Measurements from ENCODE around the gene SLC25A41.
A peak's percentile ranks its signal among the peaks of the same experiment; 100 is the strongest.

SLC25A41 gene

DNA sequence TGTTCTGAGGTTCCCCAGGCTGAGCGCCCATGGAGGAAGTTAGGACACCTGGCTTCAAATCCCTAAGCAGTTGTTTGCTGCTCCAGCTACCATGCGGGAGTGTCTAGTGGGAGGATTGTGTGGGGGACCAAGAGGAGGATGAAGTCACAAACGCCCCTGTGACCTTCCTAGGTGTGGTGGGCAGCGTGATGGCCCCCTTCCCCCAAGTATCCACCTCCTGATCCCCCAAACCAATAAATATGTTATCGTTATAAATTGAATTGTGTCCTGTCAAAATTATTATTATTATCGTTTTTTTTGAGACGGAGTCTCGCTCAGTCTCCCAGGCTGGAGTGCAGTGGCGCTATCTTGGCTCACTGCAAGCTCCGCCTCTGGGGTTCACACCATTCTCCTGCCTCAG lies at the start of gene SLC25A41:
TSS of gene SLC25A41 (minus strand) at position 101 of the 400 bp plus-strand sequence. CDS start at position 31, 70 bp downstream.
- DNase-seq: no peak

DNA sequence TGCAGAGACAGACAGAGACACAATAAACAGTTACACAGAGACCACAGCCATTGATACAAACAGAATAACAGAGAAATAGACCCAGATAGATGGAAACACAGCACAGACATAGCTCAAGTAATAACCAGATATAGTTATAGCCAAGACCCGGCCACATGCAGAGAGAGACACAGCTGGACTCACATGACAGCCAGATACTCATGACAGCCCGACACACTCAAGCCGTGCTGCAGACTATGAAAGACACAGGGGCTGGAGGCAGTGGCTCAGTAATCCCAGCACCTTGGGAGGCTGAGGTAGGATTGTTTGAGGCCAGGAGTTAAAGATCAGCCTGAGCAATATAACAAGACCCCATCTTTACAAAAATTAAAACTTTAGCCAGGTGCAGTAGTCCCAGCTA lies 49.7 kb upstream of the SLC25A41 start:
- DNase-seq: no peak

DNA sequence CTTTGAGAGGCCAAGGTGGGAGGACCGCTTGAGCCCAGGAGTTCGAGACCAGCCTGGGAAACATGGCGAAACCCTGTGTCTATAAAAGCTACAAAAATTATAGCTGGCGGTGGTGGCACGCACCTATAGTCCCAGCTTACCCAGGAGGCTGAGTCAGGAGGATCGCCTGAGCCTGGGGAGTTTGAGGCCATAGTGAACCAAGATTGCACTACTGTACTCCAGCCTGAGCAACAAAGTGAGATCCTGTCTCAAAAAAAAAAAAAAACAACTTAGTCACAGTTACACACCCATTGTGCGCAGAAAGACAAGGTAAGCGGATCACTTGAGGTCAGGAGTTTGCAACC lies 48.8 kb upstream of the SLC25A41 start:
- no peak for DNase-seq

DNA sequence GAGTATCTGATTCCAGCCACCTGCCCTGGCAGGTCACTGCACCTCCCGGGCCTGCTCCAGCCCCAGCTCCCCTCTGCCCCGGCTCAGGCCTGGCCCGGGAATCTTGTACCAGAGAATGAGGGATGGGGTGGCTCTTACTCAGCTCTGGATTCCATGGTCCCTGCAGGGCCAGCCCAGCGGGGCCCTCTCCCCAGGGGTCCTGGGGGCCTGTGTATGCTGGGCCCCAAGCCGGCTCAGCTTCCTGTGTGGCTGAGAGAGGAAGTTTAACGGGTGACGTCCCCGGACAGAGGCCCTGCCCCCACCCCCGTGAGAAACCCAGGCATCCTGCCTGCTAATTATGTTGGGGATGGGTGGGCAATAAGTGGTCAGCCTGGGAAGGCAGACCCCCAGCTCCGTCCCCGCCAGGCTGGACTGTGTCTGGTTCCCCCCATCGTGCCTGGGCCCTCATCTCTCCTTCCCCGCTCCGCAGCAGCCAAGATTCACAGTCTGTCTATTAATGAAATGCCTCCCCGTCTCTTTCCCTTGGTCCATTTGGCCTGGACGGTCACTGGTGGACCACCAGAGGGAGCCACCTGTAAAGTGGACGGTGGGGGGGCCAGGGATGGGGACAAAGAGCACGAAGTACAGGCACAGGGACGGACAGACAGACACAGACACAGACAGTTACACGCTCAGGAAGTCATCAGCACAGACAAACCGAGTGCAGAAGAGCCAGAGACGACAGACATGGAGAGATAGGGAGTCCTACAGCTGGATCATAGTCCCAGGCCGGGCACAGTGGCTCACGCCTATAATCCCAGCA lies 48.2 kb upstream of the SLC25A41 start, which contains the start of gene DENND1C:
TSS of gene DENND1C (minus strand) at position 247 of the 802 bp plus-strand sequence. CDS start at position 155, 92 bp downstream.
- DNase-seq: peak; percentile 47

DNA sequence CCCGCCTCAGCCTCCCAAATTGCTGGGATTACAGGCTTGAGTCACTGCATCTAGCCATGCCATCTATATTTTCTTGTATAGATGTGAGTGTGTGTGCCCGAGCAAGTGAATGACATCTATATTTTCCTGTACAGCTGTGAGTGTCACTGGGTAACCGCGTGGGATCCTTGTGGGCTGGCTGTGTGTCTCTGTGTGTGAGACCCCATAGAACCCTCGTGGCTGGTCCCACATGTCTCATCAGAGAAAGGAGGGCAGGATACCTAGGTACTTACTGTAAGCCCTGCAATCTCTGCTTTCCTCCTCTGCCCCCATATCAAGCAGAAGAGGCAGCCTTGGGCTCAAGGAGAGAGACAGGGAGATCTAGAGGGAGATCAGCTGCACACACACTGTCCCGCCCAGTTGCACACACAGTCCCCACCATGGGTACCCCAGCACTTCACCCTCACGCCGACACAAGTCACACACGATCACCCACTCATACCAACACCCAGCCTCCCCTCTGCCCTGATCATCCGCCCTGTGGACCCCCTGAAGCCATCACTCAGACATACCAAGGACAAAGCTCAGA lies 47.4 kb upstream of the SLC25A41 start:
- DNase-seq: no peak

DNA sequence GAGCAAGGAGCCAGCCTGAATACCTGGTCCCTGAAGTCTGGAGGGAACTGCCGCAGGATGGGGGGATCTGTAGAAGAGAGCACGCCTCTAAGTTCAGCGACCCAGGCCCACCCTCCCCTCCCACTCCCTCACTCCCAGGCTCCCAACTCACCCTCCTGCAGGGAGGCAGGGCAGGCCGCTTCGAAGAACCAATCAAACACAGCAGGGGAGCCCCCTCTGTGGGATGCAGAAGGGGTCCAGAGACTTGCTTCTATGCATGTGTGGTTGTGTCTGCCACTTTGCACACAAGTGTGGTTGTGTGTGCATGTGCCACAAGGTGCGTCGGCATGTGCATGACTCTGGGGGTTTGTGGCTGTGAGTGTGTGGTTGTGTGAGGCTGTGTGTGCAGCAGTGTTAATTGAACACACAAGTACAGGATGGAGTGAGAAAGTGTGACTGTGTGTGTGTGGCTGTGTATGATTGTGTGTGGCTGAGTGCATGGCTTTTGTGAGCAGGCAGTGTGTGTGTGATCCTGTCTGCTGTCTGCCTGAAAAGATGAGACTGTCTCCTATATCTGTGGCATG lies 46.4 kb upstream of the SLC25A41 start:
- DNase-seq: no peak

DNA sequence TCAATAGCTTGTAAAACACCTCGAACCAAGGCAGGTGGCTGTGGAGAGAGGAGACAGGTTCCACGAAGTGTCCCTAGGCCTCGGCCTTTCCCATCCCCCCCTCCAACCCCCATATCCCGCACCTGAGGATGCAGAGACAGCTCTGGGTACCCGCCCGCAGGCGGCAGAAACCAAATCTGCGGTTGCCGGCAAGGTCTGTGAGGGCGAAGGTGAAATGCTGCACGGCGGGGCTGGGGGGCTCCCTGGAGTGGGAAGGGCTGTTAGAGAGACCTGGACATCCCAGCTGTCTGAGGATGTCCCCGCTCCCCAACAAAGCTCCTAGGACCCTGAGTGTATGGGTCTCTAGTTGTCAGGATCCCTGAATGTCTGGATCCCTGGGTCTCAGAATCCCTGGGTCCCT lies 45.3 kb upstream of the SLC25A41 start:
- no peak for DNase-seq

DNA sequence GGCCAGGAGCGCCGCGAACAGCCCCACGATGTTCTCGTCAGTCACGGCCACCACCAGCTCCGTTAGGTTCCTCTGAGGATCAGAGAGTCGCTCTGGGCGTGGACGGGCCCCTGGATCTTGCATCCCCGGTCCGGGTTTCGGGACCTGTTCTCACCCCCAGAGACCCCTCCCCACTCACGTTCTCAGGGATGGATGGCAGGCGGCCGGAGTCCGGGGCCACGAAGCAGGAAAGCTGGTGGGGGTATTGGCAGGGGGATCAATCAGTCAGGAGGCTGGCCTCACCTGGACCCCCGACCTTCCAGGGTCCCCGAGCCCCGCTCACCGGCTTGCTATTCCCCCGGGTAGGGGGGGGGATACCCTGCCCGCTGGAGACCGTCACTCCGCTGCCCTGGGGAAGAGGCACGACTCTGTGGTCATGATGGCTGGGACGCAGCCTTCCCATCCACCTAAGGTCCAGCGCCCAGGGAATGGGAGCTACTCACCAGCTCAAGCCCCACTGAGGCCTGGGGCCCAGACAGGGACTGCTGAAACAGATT lies 43.4 kb upstream of the SLC25A41 start:
- no peak for DNase-seq

DNA sequence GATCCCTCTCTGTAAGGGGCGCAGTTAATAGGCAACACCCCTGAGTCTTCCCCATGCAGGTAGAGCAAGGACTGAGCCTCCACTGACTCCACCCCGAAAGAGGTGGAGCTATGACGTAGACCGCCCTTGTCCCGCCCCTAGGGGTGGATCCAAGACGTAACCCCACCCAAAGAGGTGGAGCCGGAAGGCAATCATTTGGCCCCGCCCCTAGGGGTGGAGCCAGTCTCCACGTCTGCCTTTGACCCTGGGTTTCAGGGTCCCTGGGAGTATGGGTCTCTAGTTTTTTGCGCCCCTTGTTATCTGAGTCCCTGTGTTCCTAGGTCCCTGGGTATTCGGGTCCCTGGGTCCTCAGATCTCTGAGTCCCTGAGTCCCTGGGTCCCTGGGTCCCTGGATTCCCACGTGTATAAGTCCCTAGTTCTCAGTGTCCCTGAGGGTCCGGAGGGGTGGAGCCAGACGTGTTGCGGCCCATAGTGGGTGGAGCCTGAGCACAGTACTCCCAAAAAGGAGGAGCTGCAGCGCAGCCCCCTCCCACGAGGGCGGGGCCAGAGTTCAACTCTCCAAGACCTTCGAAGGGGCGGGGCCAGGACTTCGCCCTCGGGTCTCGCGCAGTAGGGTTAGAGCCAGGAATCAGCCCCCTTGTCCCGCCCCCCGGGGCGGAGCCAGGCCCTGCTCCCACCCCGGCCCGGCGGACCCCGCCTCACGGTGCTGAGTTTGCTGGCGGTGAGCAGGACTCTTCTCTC lies 42.8 kb upstream of the SLC25A41 start:
- DNase-seq: no peak

DNA sequence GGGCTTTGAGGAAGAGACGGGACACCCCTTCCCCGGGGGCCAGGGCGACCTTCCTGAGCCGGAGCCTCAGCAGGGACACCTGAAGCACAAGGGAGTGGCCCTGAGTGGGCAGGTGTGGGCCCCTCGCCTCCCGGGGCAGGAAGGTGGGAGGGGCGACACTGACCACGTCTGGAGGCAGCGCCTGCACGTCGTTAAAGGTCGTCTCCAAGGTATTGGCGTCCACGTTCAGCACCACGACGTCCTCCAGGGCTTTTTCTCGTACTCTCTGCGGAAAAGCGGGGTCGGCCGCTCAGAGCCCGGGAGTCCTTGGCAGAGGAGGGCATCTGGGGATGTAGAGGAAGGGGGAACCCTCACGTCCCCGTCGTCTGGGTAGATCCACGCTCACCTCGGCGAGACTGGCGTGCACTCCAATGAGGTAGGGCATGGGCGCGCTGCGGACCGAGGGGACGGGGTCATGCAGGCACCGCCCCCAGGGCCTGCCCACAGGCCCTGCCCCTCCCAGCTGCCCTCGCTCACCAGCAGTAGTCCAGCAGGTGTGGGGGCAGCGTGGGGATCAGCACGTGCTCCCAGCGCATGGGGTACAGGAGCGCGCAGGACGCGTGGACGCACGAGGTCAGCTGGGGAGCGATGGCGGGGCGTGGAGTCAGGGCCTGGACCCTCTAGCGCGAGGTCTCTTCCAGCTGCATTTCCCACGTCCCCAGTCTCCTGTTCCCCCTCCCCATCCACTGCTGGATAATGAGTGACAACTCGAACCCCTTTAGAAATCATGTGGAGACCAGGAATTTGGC lies 42.0 kb upstream of the SLC25A41 start:
- DNase-seq: no peak

DNA sequence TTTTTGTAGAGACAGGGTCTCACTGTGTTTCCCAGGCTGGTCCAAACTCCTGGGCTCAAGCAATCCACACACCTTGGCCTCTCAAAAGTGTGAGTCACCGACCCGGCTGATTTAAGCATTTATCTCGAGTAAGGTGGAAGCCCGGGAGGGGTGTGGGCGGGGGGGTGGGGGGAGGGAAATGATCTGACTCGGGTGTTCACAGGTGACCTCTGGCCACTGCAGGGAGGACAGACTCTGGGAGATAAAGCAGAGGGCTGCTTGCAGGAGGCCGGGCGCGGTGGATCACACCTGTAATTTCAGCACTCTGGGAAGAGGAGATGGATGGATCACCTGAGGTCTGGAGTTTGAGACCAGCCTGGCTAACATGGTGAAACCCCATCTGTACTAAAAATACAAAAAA lies 40.1 kb upstream of the SLC25A41 start:
- DNase-seq: no peak

DNA sequence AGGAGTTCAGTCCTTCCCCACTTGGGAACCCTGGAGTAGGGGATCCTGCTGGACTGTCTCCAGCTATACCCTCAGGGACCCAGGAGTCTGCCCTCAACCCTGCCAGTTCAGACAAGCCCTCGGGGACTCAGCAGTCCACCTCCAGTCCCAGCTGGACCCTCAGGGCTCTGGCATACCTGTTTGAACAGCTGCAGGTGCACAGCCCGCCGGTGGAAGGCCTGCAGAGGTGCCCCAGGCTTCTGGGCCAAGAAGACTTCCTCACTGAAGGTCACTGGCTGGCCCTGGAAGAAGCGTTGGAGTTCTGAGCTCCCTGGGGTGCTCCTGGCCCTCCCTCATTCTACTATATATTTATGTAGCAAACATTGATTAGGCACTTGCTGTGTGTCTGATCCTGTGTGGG lies 39.1 kb upstream of the SLC25A41 start:
- no peak for DNase-seq

DNA sequence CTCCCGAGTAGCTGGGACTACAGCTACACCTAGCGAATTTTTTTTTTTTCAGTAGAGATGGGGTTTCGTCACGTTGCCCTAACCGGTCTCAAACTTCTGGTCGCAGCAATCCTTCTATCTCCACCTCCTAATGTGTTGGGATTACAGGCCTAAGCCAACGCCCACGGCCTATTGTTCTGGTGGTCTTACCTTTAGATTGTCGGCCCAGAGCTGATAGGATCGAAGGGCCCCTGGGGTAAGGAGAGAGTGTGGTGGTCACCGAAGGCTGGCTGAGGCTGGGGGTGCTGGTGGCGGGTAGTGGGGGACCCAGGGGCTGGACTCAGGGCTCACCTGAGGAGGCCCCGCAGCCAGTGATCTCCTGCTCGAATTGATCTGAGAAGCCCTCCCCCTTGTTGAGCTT lies 37.5 kb upstream of the SLC25A41 start:
- no peak for DNase-seq

DNA sequence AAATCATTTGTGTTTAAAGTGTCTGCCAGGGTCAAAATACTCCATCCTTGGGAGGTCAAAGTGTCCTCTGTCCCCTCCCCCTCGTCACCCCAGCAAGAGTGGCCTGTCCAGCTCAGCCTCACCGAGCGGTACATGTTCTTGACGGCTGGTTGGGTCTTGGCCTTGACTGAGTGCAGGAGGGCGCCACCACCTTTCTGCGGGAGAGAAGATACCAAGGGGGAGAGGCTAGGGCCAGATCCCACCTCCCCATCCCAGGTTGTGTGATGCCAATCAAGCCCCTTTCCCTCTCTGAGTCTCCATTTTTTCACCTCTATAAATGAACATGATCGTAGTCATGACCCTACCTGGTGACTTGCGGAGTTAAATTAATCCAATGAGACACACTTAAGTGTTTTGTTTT lies 36.6 kb upstream of the SLC25A41 start:
- DNase-seq: no peak

DNA sequence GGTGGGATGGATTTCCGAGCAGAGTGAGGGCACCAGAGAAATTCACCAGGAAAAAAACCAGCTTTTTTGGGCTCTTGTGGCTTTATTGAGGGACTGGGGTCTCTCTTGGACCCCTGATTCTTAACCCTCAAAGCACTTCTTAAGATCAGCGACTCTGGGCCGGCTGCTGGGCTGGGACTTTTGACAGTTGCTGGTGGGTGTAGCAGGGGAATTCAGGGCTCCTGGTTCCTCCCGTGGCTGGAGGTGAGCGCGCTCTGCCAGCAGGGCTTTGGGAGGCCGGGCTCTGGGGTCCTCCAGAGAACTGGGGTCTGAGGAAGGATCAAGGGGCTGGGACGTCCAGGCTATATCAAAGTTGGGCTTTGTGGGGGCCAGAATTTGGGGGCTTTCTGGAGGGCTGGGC lies 33.8 kb upstream of the SLC25A41 start:
- no peak for DNase-seq

DNA sequence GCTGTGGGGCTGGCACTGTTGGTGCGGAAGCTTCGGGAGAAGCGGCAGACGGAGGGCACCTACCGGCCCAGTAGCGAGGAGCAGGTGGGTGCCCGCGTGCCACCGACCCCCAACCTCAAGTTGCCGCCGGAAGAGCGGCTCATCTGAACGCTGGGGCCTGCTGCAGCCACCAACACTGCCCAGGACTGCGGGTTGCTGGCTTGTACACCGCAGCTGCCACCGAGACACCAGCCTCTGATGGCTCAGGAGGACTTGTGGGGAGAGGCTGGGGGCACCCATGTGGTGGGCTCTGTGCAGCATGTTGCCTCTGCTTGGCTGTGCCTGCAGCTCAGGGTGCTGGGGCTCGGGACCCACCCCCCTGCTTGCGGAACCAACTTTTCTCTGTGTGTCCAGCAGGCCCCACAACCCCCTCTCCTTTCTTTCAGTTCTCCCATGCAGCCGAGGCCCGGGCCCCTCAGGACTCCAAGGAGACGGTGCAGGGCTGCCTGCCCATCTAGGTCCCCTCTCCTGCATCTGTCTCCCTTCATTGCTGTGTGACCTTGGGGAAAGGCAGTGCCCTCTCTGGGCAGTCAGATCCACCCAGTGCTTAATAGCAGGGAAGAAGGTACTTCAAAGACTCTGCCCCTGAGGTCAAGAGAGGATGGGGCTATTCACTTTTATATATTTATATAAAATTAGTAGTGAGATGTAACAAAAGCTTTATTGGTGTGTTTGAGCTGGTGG lies 33.1 kb upstream of the SLC25A41 start:
- no peak for DNase-seq

DNA sequence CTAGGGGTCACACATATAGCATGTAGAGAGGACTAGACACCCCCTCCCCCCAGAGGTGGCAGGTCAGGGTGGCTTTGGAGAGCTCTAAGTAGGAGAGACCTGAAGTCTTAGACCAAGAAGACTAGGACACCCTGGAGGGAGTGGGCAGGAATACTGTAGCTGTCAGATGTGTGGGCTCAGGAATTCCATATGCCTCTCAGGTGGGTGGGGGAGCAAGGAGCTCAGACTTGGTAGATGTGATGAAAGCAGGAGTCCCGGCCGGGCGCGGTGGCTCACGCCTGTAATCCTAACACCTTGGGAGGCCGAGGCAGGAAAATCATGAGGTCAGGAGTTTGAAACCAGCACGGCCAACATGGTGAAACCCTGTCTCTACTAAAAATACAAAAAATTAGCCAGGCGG lies 32.1 kb upstream of the SLC25A41 start:
- DNase-seq: no peak

DNA sequence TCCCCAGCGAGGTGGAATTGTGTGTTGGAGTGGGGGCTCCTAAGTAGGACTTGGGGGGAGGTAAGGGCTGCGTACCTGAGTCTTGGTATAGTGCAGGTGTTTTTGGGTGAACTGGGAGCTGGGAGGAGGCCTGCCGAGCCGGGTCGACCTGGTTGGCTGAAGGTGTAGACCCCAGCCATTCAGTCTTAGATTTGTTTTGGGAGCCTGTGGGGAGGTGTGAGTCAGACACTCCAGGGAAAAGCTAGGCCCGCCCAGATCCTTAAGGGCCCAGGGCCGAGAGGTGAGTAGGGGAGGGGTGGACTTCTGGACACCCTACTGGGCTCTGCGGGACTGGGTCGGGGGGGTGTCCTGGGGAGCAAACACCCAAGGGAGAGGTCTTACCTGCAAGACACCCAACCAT lies 31.4 kb upstream of the SLC25A41 start:
- no peak for DNase-seq

DNA sequence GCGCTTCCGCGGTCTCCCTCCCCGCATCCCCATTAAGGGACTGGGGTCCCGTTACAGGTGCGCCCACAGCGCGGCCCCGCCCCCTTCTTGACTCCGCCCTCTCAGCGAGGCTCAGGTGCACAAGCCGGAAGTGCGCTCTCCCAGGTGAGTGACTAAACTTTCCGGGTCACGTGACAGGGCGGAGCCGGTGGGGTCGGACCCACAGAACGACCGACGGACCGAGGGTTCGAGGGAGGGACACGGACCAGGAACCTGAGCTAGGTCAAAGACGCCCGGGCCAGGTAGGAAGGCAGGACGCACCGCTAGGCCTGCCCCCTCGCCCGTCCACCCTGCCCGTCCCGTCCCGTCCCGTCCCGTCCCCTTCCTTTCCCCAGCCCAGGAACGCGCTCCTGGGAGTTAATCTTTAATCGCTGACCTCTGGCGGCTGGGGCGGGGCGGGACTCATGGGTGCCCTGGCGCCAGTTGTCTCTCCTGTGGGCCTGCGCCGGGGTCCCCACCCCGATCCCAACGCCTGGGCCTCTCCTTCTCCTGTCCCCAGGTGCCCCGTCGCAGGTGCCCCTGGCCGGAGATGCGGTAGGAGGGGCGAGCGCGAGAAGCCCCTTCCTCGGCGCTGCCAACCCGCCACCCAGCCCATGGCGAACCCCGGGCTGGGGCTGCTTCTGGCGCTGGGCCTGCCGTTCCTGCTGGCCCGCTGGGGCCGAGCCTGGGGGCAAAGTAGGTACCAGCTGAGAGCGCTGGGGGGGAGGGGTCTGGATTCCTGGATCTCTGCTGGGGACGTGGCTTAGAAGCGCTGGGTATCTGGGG lies 30.7 kb upstream of the SLC25A41 start, which contains the start of gene CRB3:
TSS of gene CRB3 (plus strand) at position 202 of the 804 bp plus-strand sequence. CDS start at position 633, 431 bp downstream.
- DNase-seq: no peak

DNA sequence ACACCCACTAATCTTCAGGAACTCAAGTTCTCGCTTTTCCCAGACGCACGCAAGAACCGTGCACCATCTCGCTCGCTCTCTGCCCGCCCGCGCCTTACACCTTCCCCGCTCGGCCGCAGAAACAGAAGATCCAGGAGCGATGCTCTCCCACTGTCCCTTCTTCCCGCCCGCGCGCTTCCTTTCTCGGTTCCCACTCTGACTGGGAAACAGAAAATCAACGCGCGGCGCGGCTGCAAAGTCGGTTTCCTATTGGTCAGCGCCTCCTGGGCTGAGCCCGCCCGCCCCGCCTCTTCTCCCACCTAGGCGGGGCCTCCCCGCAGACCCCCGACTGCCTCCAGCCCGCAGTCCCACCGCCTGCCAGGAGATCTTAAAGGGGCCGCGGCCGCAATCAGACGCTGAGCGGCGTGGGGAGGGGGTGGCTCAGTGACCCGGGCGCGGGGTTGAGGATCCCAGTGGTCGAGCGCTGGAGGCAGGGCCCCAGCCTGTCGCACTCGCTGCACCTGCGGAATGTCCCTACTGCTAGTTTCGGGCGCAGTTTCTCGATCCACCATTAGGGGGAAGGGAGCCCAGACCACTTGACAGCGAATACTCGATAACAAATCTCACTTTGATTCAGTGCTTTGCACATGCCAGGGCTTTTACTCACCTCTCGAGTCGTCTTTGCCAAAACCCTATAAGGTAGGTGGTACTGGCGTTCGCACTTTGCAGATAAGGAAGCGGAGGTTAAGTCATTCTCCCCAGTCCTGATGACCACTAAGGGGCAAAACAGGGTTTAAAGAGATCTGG lies 26.7 kb upstream of the SLC25A41 start:
- DNase-seq: peak; percentile 95

Data from GDM1 (cell line).